SH-SY5Y (cell line): ENCODE data around the gene DNAH9.

Experiments
- GATA2 ChIP-seq: IDR thresholded peaks from 2 replicates; pipeline ENCODE4 v1.6.1; 2011; ENCODE audit warnings: mild to moderate bottlenecking, low read depth, low read length
- GATA3 ChIP-seq: IDR thresholded peaks from 2 replicates; pipeline ENCODE4 v1.6.1; 2011; ENCODE audit warnings: low read depth, mild to moderate bottlenecking, low read length, moderate library complexity

- TF ChIP-seq GATA2 = no peak
- TF ChIP-seq GATA3 = no peak
Measured at GRCh38 chr17:11598274-11599221, at the start of gene DNAH9.
